ENCODE data around the gene TRIM54.

GRCh38 chr2:27249159-27249890, 32.9 kb upstream of the TRIM54 start:
- TF ChIP-seq CTCF (IDR thresholded peaks at IDR 0.05; ENCODE audit: low read depth, low read length, missing input control) (no peak), MAX (IDR thresholded peaks at IDR 0.05) (no peak), TAF1 (conservative IDR thresholded peaks at IDR 0.05) (no peak), SP1 (IDR thresholded peaks at IDR 0.05) (no peak), HNF4A (conservative IDR thresholded peaks at IDR 0.05) (no peak), EGR1 (IDR thresholded peaks at IDR 0.05; ENCODE audit: low read depth in 2 of 2) (no peak), ZBTB33 (IDR thresholded peaks at IDR 0.05) (no peak), RAD21 (IDR thresholded peaks at IDR 0.05) (no peak), RXRA (IDR thresholded peaks at IDR 0.05) (no peak), NR2F2 (IDR thresholded peaks at IDR 0.05) (no peak), REST (IDR thresholded peaks at IDR 0.05) (no peak), ATF3 (IDR thresholded peaks at IDR 0.05) (no peak), FOXA1 (IDR thresholded peaks at IDR 0.05) (no peak)
